KMS-11 (cell line): ENCODE measurements around the gene DDN.

Experiments
- H2AFZ ChIP-seq: fragments of 200-600 bp; sonication (generic); 2 replicates; pipeline ENCODE4 v1.6.1; 2016; ENCODE audit warnings: antibody characterized with exemption, mixed run types, low read depth
- H3K27ac ChIP-seq: fragments of 200-600 bp; sonication (generic); 2 replicates; pipeline ENCODE4 v1.6.1; 2016; ENCODE audit warnings: mild to moderate bottlenecking, mixed run types
- H3K27me3 ChIP-seq: fragments of 200-600 bp; sonication (generic); 2 replicates; pipeline ENCODE4 v1.6.1; 2017; ENCODE audit warnings: mild to moderate bottlenecking, low read depth, mixed run types, moderate library complexity; ENCODE audit not compliant: insufficient read depth
- H3K36me3 ChIP-seq: fragments of 200-600 bp; sonication (generic); 2 replicates; pipeline ENCODE4 v1.6.1; 2017; ENCODE audit warnings: mild to moderate bottlenecking, mixed run types; ENCODE audit not compliant: insufficient read depth
- H3K4me1 ChIP-seq: fragments of 200-600 bp; sonication (generic); 2 replicates; pipeline ENCODE4 v1.6.1; 2016; ENCODE audit warnings: mild to moderate bottlenecking, low read depth, mixed run types; ENCODE audit not compliant: poor library complexity, severe bottlenecking
- H3K4me2 ChIP-seq: fragments of 200-600 bp; sonication (generic); 2 replicates; pipeline ENCODE4 v1.7.0; 2016; ENCODE audit warnings: mild to moderate bottlenecking, mixed run types
- H3K4me3 ChIP-seq: fragments of 200-600 bp; sonication (generic); IDR thresholded peaks from 2 replicates; pipeline ENCODE4 v1.6.1; 2017; ENCODE audit warnings: low read depth, low read length, mixed read lengths; ENCODE audit not compliant: insufficient read depth
- H3K79me2 ChIP-seq: fragments of 200-600 bp; sonication (generic); 2 replicates; pipeline ENCODE4 v1.6.1; 2016; ENCODE audit warnings: low read depth, mixed run types; ENCODE audit not compliant: insufficient read depth
- H3K9ac ChIP-seq: fragments of 200-600 bp; sonication (generic); 2 replicates; pipeline ENCODE4 v1.6.1; 2016; ENCODE audit warnings: mild to moderate bottlenecking, mixed run types
- H4K20me1 ChIP-seq: fragments of 200-600 bp; sonication (generic); 2 replicates; pipeline ENCODE4 v1.6.1; 2016; ENCODE audit warnings: mild to moderate bottlenecking, mixed run types; ENCODE audit not compliant: insufficient read depth
- CTCF ChIP-seq: fragments of 200-600 bp; sonication (generic); conservative IDR thresholded peaks from 2 replicates; pipeline ENCODE4 v1.6.1; 2017; ENCODE audit warnings: low read depth, mild to moderate bottlenecking, antibody characterized with exemption, low read length, moderate library complexity, mixed read lengths

DDN gene

GRCh38 chr12:49022558-49023178 lies 23.5 kb upstream of the DDN start:
- no peaks in the 10 kb centered on the region for H3K27me3 ChIP-seq
- no peak for TF ChIP-seq CTCF
- H3K79me2 ChIP-seq: no peaks in the 10 kb centered on the region
- no peak overlapping the region for H3K4me3 ChIP-seq
- no peak overlapping the region for H3K4me2 ChIP-seq
- H3K27ac ChIP-seq: no peak overlapping the region
- no peaks in the 10 kb centered on the region for H4K20me1 ChIP-seq
- H3K9ac ChIP-seq: no peak overlapping the region
- peaks cover 5% of the 10 kb centered on the region; the same call in 1 of the 2 replicates for H3K36me3 ChIP-seq
- H3K4me1 ChIP-seq: peaks cover 10% of the 10 kb centered on the region
- no peak overlapping the region for H2AFZ ChIP-seq

GRCh38 chr12:49021292-49021915 lies 22.2 kb upstream of the DDN start:
- Histone ChIP-seq H3K4me1 (peaks cover 23% of the 10 kb centered on the region), H3K9ac (no peak overlapping the region), H2AFZ (no peak overlapping the region), H3K4me2 (no peak overlapping the region), H3K27ac (no peak overlapping the region), H3K4me3 (no peak overlapping the region), H3K36me3 (no peaks in the 10 kb centered on the region), H4K20me1 (no peaks in the 10 kb centered on the region), H3K79me2 (peaks cover 11% of the 10 kb centered on the region), H3K27me3 (no peaks in the 10 kb centered on the region)
- TF ChIP-seq CTCF: no peak

GRCh38 chr12:49020441-49020840 lies 21.3 kb upstream of the DDN start:
- H3K36me3 ChIP-seq: no peaks in the 10 kb centered on the region
- H3K4me2 ChIP-seq: no peak overlapping the region
- H2AFZ ChIP-seq: no peak overlapping the region
- no peaks in the 10 kb centered on the region for H3K27me3 ChIP-seq
- no peak overlapping the region for H3K27ac ChIP-seq
- no peak overlapping the region for H3K9ac ChIP-seq
- H3K79me2 ChIP-seq: peaks cover 11% of the 10 kb centered on the region
- peaks cover 24% of the 10 kb centered on the region for H3K4me1 ChIP-seq
- no peak overlapping the region for H3K4me3 ChIP-seq
- no peaks in the 10 kb centered on the region for H4K20me1 ChIP-seq
- no peak for TF ChIP-seq CTCF

- peaks cover 24% of the 10 kb centered on the region for H3K4me1 ChIP-seq
- TF ChIP-seq CTCF: peak; percentile 43
- H3K4me2 ChIP-seq: peak overlapping the region; percentile 69
- H3K27me3 ChIP-seq: no peaks in the 10 kb centered on the region
- H3K36me3 ChIP-seq: no peaks in the 10 kb centered on the region
- H2AFZ ChIP-seq: no peak overlapping the region
- H3K9ac ChIP-seq: no peak overlapping the region; the same call in 1 of the 2 replicates
- no peaks in the 10 kb centered on the region for H4K20me1 ChIP-seq
- H3K4me3 ChIP-seq: no peak overlapping the region
- peak overlapping the region; percentile 82 for H3K27ac ChIP-seq
- H3K79me2 ChIP-seq: peaks cover 11% of the 10 kb centered on the region
These were observed 20.5 kb upstream of the DDN start for GRCh38 chr12:49019443-49020324.
